Left renal pelvis (tissue), 4 donors: ENCODE measurements around the gene TASL. TPM values are rescaled to one million over a fixed set of nuclear protein-coding genes. Genes with fewer than 3 reads are reported as not detected.
"Not testable (repeated sequence)": the region's sequence is repeated elsewhere in the genome, so short reads cannot be mapped to it uniquely, and the experiment has no call there.

Experiments
- DNase-seq, 4 donors: peaks; one replicate each; pipeline ENCODE4 v3.0.0-alpha.2; 2013; ENCODE audit warnings: low read depth in 4 of 4, low spot score in 3 of 4
- polyA plus RNA-seq, 4 donors: library from polyadenylated mRNA; unstranded; fragments of 120-200 nt; gene quantifications; one replicate each; pipeline ENCODE4 v1.2.1, GENCODE V29; 2013; ENCODE audit not compliant: insufficient read length in 4 of 4

TASL gene
- polyA plus RNA-seq, 4 donors: 0.46 to 1.5 (median 0.47) TPM

GRCh38 chrX:30580641-30581040, 3.1 kb upstream of the TASL start:
- no peak for DNase-seq

GRCh38 chrX:30576881-30577280, 685 bp downstream of the TASL start:
- no peak for DNase-seq

GRCh38 chrX:30573125-30573524, 4.4 kb downstream of the TASL start:
- DNase-seq: no peak

- DNase-seq: no peak
Measured at GRCh38 chrX:30572678-30573077, 4.9 kb downstream of the TASL start.

GRCh38 chrX:30572004-30572403, 5.6 kb downstream of the TASL start:
- no peak for DNase-seq

GRCh38 chrX:30570505-30570904, 7.1 kb downstream of the TASL start:
- DNase-seq: no peak

- no peak for DNase-seq
Measured at GRCh38 chrX:30568136-30568535, 9.4 kb downstream of the TASL start.

- DNase-seq: not testable (repeated sequence)
Measured at GRCh38 chrX:30563070-30563469, 14.5 kb downstream of the TASL start.

- no peak for DNase-seq
Measured at GRCh38 chrX:30561191-30561590, 16.4 kb downstream of the TASL start.

- no peak for DNase-seq
Measured at GRCh38 chrX:30538271-30538670, 39.3 kb downstream of the TASL start.

GRCh38 chrX:30533835-30534234, 43.7 kb downstream of the TASL start:
- DNase-seq: no peak

- DNase-seq: no peak
Measured at GRCh38 chrX:30533266-30533665, 44.3 kb downstream of the TASL start.

GRCh38 chrX:30530606-30531005, 47.0 kb downstream of the TASL start:
- no peak for DNase-seq

- no peak for DNase-seq
Measured at GRCh38 chrX:30525732-30526131, 51.8 kb downstream of the TASL start.

- DNase-seq: no peak
Measured at GRCh38 chrX:30521440-30522182, 56.0 kb downstream of the TASL start.

GRCh38 chrX:30513284-30513683, 64.3 kb downstream of the TASL start:
- no peak for DNase-seq

Other genes starting within 250 kb of the TASL start
- 100 to 1,000 TPM in 2 of 4 donors, 10 to 100 TPM in 1, 1 to 10 TPM in 1; 5.7 to 113 (median 90.5) TPM for gene GK, start 75.7 kb upstream of the TASL start, polyA plus RNA-seq